Hepatocyte (in vitro differentiated cells): ENCODE data around the gene RIMS4. TPM values are rescaled to one million over a fixed set of nuclear protein-coding genes. Genes with fewer than 3 reads are reported as not detected.
"Not testable (repeated sequence)": the region's sequence is repeated elsewhere in the genome, so short reads cannot be mapped to it uniquely, and the experiment has no call there.

Experiments used
- DNase-seq: peaks from one replicate; pipeline ENCODE4 v3.0.0-alpha.2; 2016; ENCODE audit warnings: low spot score
- H2AFZ ChIP-seq: fragments of 200-600 bp; sonication (generic); 2 replicates; pipeline ENCODE4 v1.6.0; 2016; ENCODE audit warnings: antibody characterized with exemption, mild to moderate bottlenecking
- H3K27ac ChIP-seq: fragments of 200-600 bp; sonication (generic); 2 replicates; pipeline ENCODE4 v1.5.1; 2016; ENCODE audit warnings: mild to moderate bottlenecking
- H3K27me3 ChIP-seq: fragments of 200-600 bp; sonication (generic); 2 replicates; pipeline ENCODE4 v1.6.1; 2016
- H3K36me3 ChIP-seq: fragments of 200-600 bp; sonication (generic); replicated peaks from 2 replicates; pipeline ENCODE4 v1.5.1; 2016; ENCODE audit warnings: low read depth; ENCODE audit not compliant: insufficient read depth
- H3K4me1 ChIP-seq: fragments of 200-600 bp; sonication (generic); 2 replicates; pipeline ENCODE4 v1.5.1; 2016; ENCODE audit warnings: mild to moderate bottlenecking, moderate library complexity; ENCODE audit not compliant: insufficient read depth
- H3K4me2 ChIP-seq: fragments of 200-600 bp; sonication (generic); 2 replicates; pipeline ENCODE4 v1.6.0; 2016
- H3K4me3 ChIP-seq: fragments of 200-600 bp; sonication (generic); 2 replicates; pipeline ENCODE4 v1.5.1; 2016; ENCODE audit warnings: mild to moderate bottlenecking
- H3K79me2 ChIP-seq: fragments of 200-600 bp; sonication (generic); 2 replicates; pipeline ENCODE4 v1.6.0; 2017; ENCODE audit warnings: mild to moderate bottlenecking
- H3K9me2 ChIP-seq: fragments of 200-600 bp; sonication (generic); replicated peaks from 2 replicates; pipeline ENCODE4 v1.6.0; 2017; ENCODE audit warnings: mild to moderate bottlenecking; ENCODE audit not compliant: insufficient read depth
- H3K9me3 ChIP-seq: fragments of 200-600 bp; sonication (generic); 2 replicates; pipeline ENCODE4 v1.5.1; 2016; ENCODE audit warnings: low read depth, mild to moderate bottlenecking
- H4K20me1 ChIP-seq: fragments of 200-600 bp; sonication (generic); 2 replicates; pipeline ENCODE4 v1.6.0; 2016; ENCODE audit warnings: mild to moderate bottlenecking; ENCODE audit not compliant: insufficient read depth, poor library complexity, severe bottlenecking
- EZH2 ChIP-seq: fragments of 200-600 bp; sonication (generic); IDR thresholded peaks from 2 replicates; pipeline ENCODE4 v1.6.1; 2016; ENCODE audit warnings: antibody characterized with exemption, mild to moderate bottlenecking, borderline replicate concordance
- EZH2phosphoT487 ChIP-seq: fragments of 200-600 bp; sonication (generic); IDR thresholded peaks from one replicate; pipeline ENCODE4 v1.6.1; 2018; ENCODE audit warnings: antibody characterized with exemption, mild to moderate bottlenecking, low read depth, moderate library complexity; ENCODE audit not compliant: unreplicated experiment, severe bottlenecking
- WGBS: methylation state at CpG from one replicate; pipeline ENCODE4 v1.1.6; 2016; ENCODE audit warnings: low lambda C conversion rate; ENCODE audit errors: missing lambda C conversion rate; 5-methylcytosine and 5-hydroxymethylcytosine counted together
- polyA plus RNA-seq: library from polyadenylated mRNA; unstranded; fragments of >200 nt; fragmentation: Nextera tagmentation; extraction: Ambion mirVana; gene quantifications from 2 replicates; pipeline ENCODE4 v1.2.1, GENCODE V29; 2016
- total RNA-seq: library from RNA; depleted of rRNA; stranded (reverse); fragments of >200 nt; gene quantifications from 2 replicates; pipeline ENCODE4 v1.2.3, GENCODE V29; 2014
- TF ChIP-seq, protein P1 (sequence below): fragments of 200-600 bp; sonication (generic); IDR thresholded peaks from 2 replicates; pipeline ENCODE4 v1.5.1; 2016; ENCODE audit warnings: antibody characterized with exemption, mild to moderate bottlenecking; ENCODE audit not compliant: poor library complexity

Gene RIMS4
- total and polyA plus RNA-seq, 2 experiments from 2014 or later: 5.1 to 9.0 TPM

DNA sequence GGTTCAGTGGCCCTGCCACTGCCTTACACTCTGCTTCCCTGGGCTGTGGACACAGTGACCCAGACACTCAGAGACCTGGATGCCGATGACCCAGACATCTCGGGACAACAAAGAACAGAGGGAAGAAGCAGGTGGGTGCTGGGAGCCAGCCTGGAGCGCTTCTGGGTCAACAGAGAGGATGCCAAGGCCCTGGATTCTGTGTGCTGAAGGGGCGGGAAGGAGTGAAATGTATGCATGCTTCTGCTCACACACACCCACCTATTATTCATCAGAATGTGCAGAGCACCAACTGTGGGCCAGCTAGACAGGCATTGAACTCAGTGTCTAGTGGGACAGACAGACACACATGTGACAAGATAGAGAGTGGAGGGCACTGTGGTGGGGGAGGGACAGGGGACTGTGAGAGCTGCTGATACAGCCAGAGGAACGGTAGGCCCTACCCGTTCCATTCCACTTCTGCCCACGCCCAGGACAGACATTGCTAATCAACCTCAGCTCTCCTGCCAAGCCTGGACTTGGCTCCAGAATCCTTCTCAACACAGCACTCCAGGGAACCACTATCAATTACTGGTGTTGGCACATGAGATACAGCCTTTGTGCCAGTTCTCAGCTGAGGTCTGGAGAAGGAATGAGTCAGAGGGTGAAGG lies 44.5 kb downstream of the RIMS4 start:
- H2AFZ ChIP-seq: no peak overlapping the region
- no peaks in the 10 kb centered on the region for H3K27me3 ChIP-seq
- 68% methylated on average over 7 of the region's 7 CpGs for WGBS
- no peaks in the 10 kb centered on the region for H3K9me3 ChIP-seq
- no peaks in the 10 kb centered on the region for H3K9me2 ChIP-seq
- H4K20me1 ChIP-seq: no peaks in the 10 kb centered on the region
- H3K36me3 ChIP-seq: no peaks in the 10 kb centered on the region
- H3K4me1 ChIP-seq: no peaks in the 10 kb centered on the region
- TF ChIP-seq, protein P1, sequence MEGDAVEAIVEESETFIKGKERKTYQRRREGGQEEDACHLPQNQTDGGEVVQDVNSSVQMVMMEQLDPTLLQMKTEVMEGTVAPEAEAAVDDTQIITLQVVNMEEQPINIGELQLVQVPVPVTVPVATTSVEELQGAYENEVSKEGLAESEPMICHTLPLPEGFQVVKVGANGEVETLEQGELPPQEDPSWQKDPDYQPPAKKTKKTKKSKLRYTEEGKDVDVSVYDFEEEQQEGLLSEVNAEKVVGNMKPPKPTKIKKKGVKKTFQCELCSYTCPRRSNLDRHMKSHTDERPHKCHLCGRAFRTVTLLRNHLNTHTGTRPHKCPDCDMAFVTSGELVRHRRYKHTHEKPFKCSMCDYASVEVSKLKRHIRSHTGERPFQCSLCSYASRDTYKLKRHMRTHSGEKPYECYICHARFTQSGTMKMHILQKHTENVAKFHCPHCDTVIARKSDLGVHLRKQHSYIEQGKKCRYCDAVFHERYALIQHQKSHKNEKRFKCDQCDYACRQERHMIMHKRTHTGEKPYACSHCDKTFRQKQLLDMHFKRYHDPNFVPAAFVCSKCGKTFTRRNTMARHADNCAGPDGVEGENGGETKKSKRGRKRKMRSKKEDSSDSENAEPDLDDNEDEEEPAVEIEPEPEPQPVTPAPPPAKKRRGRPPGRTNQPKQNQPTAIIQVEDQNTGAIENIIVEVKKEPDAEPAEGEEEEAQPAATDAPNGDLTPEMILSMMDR: no peak
- TF ChIP-seq EZH2: no peak
- no peak for DNase-seq
- no peak overlapping the region for H3K27ac ChIP-seq
- H3K79me2 ChIP-seq: no peaks in the 10 kb centered on the region
- H3K4me3 ChIP-seq: no peak overlapping the region
- H3K4me2 ChIP-seq: no peak overlapping the region

DNA sequence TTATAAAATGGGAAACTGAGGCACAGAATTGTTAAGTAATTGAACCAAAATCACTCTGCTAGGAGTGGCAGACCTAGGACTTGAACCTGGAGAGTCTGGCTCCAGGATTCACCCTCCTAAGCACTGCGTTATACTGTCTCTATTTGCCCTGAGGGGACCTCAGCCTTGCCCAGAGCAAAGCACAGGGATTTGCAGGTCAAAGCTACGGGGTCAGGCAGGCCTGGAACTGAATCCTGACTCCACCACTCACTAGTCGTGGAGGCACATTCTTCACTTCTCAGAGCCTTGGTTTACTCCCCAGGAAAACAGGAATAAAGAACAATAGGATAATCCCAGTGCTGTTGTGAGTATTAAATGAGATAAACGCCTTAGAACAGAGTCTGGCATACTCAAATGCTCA lies 45.3 kb downstream of the RIMS4 start:
- TF ChIP-seq EZH2 (no peak), EZH2phosphoT487 (no peak)
- TF ChIP-seq, protein P1: no peak
- Histone ChIP-seq H3K27ac (no peak overlapping the region), H2AFZ (no peak overlapping the region), H4K20me1 (no peaks in the 10 kb centered on the region), H3K79me2 (no peaks in the 10 kb centered on the region), H3K4me2 (no peak overlapping the region), H3K9me3 (no peaks in the 10 kb centered on the region), H3K9me2 (no peaks in the 10 kb centered on the region), H3K4me1 (no peaks in the 10 kb centered on the region), H3K36me3 (no peaks in the 10 kb centered on the region), H3K27me3 (no peaks in the 10 kb centered on the region), H3K4me3 (no peak overlapping the region)
- 35% methylated on average over 4 of the region's 4 CpGs for WGBS
- no peak for DNase-seq

DNA sequence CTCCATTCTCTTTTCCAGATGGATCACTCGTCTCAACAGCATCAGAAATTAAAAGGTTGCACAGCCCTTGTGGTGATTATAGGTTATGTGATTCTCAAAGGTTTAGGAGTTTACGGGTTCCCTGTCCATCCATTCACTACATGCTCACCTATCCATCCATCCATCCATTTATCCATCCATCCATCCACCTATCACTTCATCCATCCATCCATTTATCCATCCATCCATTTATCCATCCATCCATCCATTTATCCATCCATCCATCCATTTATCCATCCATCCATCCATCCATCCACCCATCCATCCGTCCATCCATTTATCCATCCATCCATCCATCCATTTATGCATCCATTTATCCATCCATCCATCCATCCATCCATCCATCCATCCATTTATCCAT lies 46.5 kb downstream of the RIMS4 start:
- 92% methylated on average over 2 of the region's 3 CpGs for WGBS
- not testable (repeated sequence) for H3K79me2 ChIP-seq, H3K27ac ChIP-seq, H2AFZ ChIP-seq, H4K20me1 ChIP-seq, DNase-seq, H3K4me3 ChIP-seq, H3K36me3 ChIP-seq, H3K4me2 ChIP-seq, H3K27me3 ChIP-seq, H3K9me2 ChIP-seq, H3K9me3 ChIP-seq, H3K4me1 ChIP-seq

DNA sequence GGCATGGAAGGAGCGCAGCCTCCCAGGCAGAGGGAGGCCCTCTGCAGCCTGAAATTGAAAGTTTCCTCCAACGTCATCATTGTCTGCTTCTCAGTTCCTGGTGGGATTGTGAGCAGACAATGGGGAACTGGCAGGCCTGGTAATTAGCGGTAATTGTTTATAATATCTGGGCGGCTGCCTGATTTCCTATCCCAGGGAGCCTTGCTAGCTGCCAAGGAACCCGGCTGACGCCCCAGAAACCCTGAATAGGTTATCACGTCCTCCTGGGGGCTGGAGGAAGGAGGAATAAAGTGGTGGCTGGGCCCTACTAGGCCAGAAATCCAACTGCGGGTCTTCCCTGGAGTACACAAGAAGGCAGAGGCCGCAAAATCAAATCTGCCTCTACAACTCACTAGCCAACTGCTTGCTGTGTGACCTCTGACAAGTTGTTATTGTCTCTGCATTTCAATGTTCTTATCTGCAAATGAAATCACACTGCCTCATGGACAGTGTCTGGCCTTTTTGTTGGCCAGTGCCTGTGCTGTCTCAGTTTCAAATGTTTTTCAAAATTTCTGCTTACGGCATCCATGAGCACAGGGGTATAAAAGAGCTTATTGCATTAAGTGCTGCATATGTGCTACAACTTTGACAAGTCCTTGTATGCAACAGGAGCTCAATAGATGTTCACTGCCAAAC lies 47.7 kb downstream of the RIMS4 start:
- no peak for TF ChIP-seq EZH2phosphoT487
- TF ChIP-seq, protein P1: no peak
- TF ChIP-seq EZH2: no peak
- Histone ChIP-seq H3K79me2 (no peaks in the 10 kb centered on the region), H3K9me3 (no peaks in the 10 kb centered on the region), H3K27ac (no peak overlapping the region), H4K20me1 (no peaks in the 10 kb centered on the region), H3K4me2 (no peak overlapping the region), H3K4me1 (no peaks in the 10 kb centered on the region), H3K36me3 (no peaks in the 10 kb centered on the region), H3K4me3 (no peak overlapping the region), H2AFZ (no peak overlapping the region), H3K27me3 (no peaks in the 10 kb centered on the region), H3K9me2 (no peaks in the 10 kb centered on the region)
- no peak for DNase-seq
- 68% methylated on average over 10 of the region's 10 CpGs for WGBS
